T-helper 1 cell treated with Interleukin-12 subunit alpha and Interleukin-12 subunit beta and Interleukin-4 antibody, amounts not matched to agents 30 μg/mL and 1 μg/mL, for 36 hours (primary cell): ENCODE results near the gene AMIGO2.

ENCODE experiments used
- H3K27ac Mint-ChIP-seq: one replicate; pipeline ENCODE4 v1.8.0; 2021; ENCODE audit warnings: mild to moderate bottlenecking, mixed read lengths
- H3K27me3 Mint-ChIP-seq: one replicate; pipeline ENCODE4 v1.8.0; 2021; ENCODE audit warnings: low read depth, mixed read lengths
- H3K36me3 Mint-ChIP-seq: one replicate; pipeline ENCODE4 v1.8.0; 2021; ENCODE audit warnings: low read depth, mixed read lengths
- H3K4me1 Mint-ChIP-seq: one replicate; pipeline ENCODE4 v1.8.0; 2021; ENCODE audit warnings: low read depth, mixed read lengths
- H3K4me3 Mint-ChIP-seq: one replicate; pipeline ENCODE4 v1.8.0; 2021; ENCODE audit warnings: mild to moderate bottlenecking, moderate library complexity, mixed read lengths
- H3K9me3 Mint-ChIP-seq: one replicate; pipeline ENCODE4 v1.8.0; 2021; ENCODE audit warnings: mixed read lengths

Gene AMIGO2

DNA sequence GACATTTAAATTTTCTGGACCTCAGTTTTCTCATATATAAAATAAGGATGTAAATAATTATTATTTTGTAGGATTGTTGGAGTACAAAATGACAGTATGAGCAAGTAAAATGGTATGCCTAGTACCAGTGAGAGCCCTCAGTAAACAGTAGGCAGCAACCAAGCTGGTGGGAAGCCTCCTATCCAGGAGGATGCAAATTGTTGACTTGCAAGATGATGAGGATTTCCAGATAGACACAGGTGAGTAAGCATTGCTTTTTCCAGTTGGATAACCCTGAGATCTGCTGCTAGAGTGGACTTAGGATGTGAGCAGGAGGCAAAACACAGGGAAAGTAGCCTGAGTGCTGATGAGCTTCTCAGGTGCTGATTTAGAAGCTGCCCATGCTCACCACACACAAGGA lies 28.2 kb upstream of the AMIGO2 start:
- Mint-ChIP-seq H3K27me3 (no peaks in the 10 kb centered on the region), H3K9me3 (no peaks in the 10 kb centered on the region), H3K27ac (no peak overlapping the region), H3K36me3 (peaks cover 25% of the 10 kb centered on the region), H3K4me1 (peaks cover 21% of the 10 kb centered on the region), H3K4me3 (no peak overlapping the region)

- no peaks in the 10 kb centered on the region for H3K27me3 Mint-ChIP-seq
- peaks cover 16% of the 10 kb centered on the region for H3K4me1 Mint-ChIP-seq
- H3K9me3 Mint-ChIP-seq: no peaks in the 10 kb centered on the region
- H3K27ac Mint-ChIP-seq: no peak overlapping the region
- peaks cover 24% of the 10 kb centered on the region for H3K36me3 Mint-ChIP-seq
- no peak overlapping the region for H3K4me3 Mint-ChIP-seq
These were observed 27.7 kb upstream of the AMIGO2 start for GRCh38 chr12:47107446-47107845.

DNA sequence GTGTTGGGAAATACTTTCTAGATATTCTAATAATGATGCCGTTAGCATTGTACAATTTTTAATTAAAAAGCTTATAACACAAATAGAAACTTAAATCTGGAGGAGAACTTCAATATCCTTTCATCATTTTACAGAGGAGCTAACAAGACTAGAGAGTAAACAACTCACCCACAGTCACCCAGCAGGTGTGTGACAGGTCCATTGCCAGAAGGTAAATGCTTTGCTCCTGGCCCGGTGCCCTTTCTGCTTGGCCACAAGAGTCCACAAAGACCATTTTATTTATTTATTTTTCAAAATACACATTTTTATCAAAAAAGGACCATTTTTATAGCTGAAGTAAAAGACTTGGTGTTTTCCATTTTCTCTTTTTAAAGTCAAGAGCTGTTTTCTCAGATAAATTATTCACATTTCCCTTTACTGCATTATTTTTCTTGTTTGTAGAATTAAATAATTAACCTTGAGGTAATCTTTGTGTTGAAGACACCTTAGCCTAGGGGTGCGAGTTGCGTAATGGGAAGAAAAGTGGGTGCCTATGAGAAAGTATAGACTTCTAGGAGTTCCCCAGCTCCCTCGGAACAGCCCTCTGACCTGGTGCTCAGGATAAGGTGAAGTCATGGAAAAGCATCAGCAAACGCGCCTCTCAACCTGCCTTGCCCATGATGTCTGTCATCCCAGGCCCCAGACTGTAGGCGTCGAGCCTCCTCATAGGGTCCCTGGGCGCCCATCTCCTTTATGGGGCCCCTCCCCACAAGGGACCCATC lies 26.3 kb upstream of the AMIGO2 start:
- H3K36me3 Mint-ChIP-seq: peaks cover 19% of the 10 kb centered on the region
- H3K9me3 Mint-ChIP-seq: no peaks in the 10 kb centered on the region
- peaks cover 5% of the 10 kb centered on the region for H3K4me1 Mint-ChIP-seq
- no peak overlapping the region for H3K4me3 Mint-ChIP-seq
- no peak overlapping the region for H3K27ac Mint-ChIP-seq
- H3K27me3 Mint-ChIP-seq: no peaks in the 10 kb centered on the region

DNA sequence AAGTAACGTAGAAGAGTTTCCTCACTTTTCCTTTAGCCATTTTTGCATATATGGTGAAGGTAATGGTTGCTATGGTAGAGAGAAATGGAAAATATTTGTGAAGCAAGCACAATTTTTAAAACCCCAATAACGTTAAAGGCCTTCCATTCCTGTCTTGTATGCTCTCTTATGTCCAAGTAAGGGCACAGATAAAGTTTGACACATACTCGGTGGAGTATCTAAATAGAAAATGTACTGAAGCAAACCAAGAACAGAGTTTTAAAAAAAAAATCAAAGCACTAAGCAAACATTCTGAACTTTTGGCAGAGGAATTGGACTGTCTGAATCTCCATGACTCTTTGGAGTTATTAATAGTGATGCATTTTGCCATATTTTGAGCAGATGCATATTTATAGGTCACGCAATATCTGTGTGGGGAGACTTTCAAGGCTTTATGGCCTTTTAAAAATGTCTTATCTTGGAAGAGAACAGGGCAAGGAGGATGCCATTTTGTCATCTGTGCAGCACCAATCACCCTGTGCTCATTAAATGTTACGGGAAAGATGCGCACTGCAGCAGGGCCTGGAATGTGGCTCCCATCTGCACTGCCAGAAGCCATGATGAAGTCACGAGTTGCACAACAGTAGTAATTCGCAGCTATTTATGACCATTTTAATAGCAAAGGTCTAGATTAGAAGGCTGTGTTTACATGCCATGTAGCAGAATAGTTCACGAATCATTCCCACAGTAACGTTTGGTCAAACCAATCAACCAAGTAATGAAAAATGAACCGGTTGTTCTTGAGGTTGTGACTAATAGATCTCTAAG lies 23.3 kb upstream of the AMIGO2 start:
- Mint-ChIP-seq H3K4me3 (no peak overlapping the region), H3K27ac (no peak overlapping the region), H3K27me3 (no peaks in the 10 kb centered on the region), H3K9me3 (no peaks in the 10 kb centered on the region), H3K4me1 (no peaks in the 10 kb centered on the region), H3K36me3 (peaks cover 6% of the 10 kb centered on the region)

GRCh38 chr12:47102406-47102805 lies 22.6 kb upstream of the AMIGO2 start:
- Mint-ChIP-seq H3K9me3 (no peaks in the 10 kb centered on the region), H3K4me3 (no peak overlapping the region), H3K36me3 (peaks cover 6% of the 10 kb centered on the region), H3K27me3 (no peaks in the 10 kb centered on the region), H3K27ac (no peak overlapping the region), H3K4me1 (no peaks in the 10 kb centered on the region)

- Mint-ChIP-seq H3K27ac (no peak overlapping the region), H3K4me3 (no peak overlapping the region)
These were observed 20.4 kb upstream of the AMIGO2 start for GRCh38 chr12:47100160-47100559.

DNA sequence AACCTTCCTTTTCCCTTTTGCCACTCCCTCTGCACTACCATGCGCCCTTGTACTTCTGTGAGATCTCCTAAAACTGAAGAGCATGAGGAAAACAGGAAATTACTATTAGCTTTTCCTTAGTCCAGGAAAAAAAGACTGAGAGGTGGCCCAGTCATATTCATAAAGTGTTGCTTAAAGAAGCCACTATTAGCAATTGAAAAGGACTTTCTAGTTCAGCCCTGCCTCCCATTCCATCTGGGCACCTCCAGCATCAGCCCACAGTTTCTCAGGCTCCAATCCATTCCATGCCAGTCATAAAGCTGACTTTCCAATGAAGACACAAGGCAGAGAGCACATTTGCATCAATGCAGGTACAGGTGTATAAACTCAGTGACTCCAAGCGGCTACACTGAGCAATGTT lies 19.9 kb upstream of the AMIGO2 start:
- H3K9me3 Mint-ChIP-seq: no peaks in the 10 kb centered on the region
- H3K27ac Mint-ChIP-seq: no peak overlapping the region
- no peaks in the 10 kb centered on the region for H3K36me3 Mint-ChIP-seq
- no peak overlapping the region for H3K4me3 Mint-ChIP-seq
- H3K4me1 Mint-ChIP-seq: peaks cover 5% of the 10 kb centered on the region
- H3K27me3 Mint-ChIP-seq: no peaks in the 10 kb centered on the region

More at GRCh38 chr12:47100160-47100559, 20.4 kb upstream of the AMIGO2 start:
- no peaks in the 10 kb centered on the region for H3K9me3 Mint-ChIP-seq
- H3K36me3 Mint-ChIP-seq: no peaks in the 10 kb centered on the region
- H3K27me3 Mint-ChIP-seq: no peaks in the 10 kb centered on the region
- peaks cover 4% of the 10 kb centered on the region for H3K4me1 Mint-ChIP-seq

DNA sequence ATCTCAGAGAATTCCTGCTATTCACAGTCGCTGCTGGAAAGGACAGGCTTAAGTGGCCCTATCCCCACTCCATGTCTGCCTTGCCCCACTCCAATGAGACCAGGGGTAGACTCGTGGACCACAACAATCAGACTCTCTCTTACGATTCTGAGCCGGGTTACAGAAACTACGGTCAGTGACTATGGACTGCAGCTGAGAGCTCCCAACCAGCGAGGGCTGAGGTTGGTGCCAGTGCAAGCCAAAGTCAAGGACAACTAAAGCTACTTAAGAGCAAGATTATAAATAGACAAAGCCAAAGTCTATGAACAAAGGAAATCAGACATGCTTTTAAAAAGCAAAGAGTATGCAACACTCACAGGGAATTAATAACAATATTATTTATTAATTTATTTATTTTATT lies 18.3 kb upstream of the AMIGO2 start:
- Mint-ChIP-seq H3K27me3 (peaks cover 3% of the 10 kb centered on the region), H3K9me3 (no peaks in the 10 kb centered on the region), H3K36me3 (no peaks in the 10 kb centered on the region), H3K4me1 (peaks cover 5% of the 10 kb centered on the region), H3K27ac (no peak overlapping the region), H3K4me3 (no peak overlapping the region)

- peaks cover 5% of the 10 kb centered on the region for H3K4me1 Mint-ChIP-seq
- peaks cover 4% of the 10 kb centered on the region for H3K27me3 Mint-ChIP-seq
- no peak overlapping the region for H3K27ac Mint-ChIP-seq
- H3K4me3 Mint-ChIP-seq: no peak overlapping the region
- no peaks in the 10 kb centered on the region for H3K9me3 Mint-ChIP-seq
- H3K36me3 Mint-ChIP-seq: peaks cover under 1% of the 10 kb centered on the region
These were observed 17.6 kb upstream of the AMIGO2 start for GRCh38 chr12:47097276-47097896.

DNA sequence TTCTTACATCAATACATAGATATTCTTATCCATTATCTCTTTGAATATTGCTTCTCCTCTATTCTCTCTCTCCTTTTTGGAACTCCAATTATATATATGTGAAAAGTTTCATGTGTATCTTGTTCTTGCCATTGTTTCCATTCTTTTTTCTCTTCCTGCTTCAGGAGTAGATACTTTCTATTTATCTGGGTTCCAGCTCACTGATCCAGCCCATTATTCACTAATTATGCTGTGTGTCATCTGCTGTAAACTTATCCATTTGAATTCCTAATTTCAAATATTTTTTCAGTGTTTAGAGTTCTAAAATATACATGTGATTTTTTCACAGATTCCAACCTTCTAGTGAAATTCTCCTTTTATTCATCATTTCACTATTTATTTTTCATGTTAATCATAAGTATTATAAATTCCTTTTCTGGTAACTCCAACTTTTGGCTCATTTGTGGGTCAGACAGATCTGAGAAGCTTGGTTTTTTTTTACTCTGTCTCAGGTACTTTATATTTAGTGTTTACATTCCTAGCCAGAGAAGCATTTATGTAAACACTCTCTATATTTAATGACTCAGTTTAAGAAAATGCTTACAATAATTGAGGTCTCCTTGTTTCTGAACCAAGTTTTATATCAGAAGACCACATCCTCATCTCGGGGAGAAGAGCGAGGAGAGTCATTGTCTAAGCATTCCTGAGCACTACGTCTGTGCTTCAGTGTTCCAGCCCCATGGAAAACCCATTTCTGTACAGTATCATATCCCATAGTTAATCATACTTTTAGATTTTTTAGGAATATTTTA lies 15.9 kb upstream of the AMIGO2 start:
- H3K9me3 Mint-ChIP-seq: peaks cover 6% of the 10 kb centered on the region
- peaks cover 4% of the 10 kb centered on the region for H3K27me3 Mint-ChIP-seq
- H3K4me1 Mint-ChIP-seq: peaks cover 6% of the 10 kb centered on the region
- H3K4me3 Mint-ChIP-seq: no peak overlapping the region
- H3K36me3 Mint-ChIP-seq: peaks cover 6% of the 10 kb centered on the region
- H3K27ac Mint-ChIP-seq: no peak overlapping the region

GRCh38 chr12:47094804-47095203 lies 15.0 kb upstream of the AMIGO2 start:
- peaks cover 4% of the 10 kb centered on the region for H3K27me3 Mint-ChIP-seq
- H3K9me3 Mint-ChIP-seq: peaks cover 12% of the 10 kb centered on the region
- H3K4me1 Mint-ChIP-seq: peaks cover 6% of the 10 kb centered on the region
- no peak overlapping the region for H3K27ac Mint-ChIP-seq
- peaks cover 8% of the 10 kb centered on the region for H3K36me3 Mint-ChIP-seq
- H3K4me3 Mint-ChIP-seq: no peak overlapping the region

- Mint-ChIP-seq H3K27ac (no peak overlapping the region), H3K27me3 (peaks cover 4% of the 10 kb centered on the region), H3K4me1 (peaks cover 9% of the 10 kb centered on the region), H3K4me3 (no peak overlapping the region), H3K36me3 (peaks cover 9% of the 10 kb centered on the region), H3K9me3 (peaks cover 12% of the 10 kb centered on the region)
These were observed 11.2 kb upstream of the AMIGO2 start for GRCh38 chr12:47091009-47091408.

GRCh38 chr12:47088021-47088944 lies 8.5 kb upstream of the AMIGO2 start:
- Mint-ChIP-seq H3K4me1 (peaks cover 29% of the 10 kb centered on the region), H3K27ac (no peak overlapping the region), H3K4me3 (no peak overlapping the region), H3K36me3 (peaks cover 9% of the 10 kb centered on the region), H3K9me3 (peaks cover 12% of the 10 kb centered on the region), H3K27me3 (peaks cover 3% of the 10 kb centered on the region)
